Iris pigment epithelial cell (primary cell): ENCODE data around the gene CELF2.

ENCODE experiments used
- DNase-seq: peaks from one replicate; pipeline ENCODE4 v3.0.0-alpha.2; 2011; ENCODE audit warnings: low read depth

Gene CELF2

GRCh38 chr10:11135709-11136108, 118.0 kb downstream of the CELF2 start:
- no peak for DNase-seq

GRCh38 chr10:11138314-11139033, 120.8 kb downstream of the CELF2 start:
- DNase-seq, result no peak

- DNase-seq, result no peak
Observed at GRCh38 chr10:11140963-11141362, 123.3 kb downstream of the CELF2 start.

GRCh38 chr10:11141571-11142091, 124.0 kb downstream of the CELF2 start:
- no peak for DNase-seq

- no peak for DNase-seq
Observed at GRCh38 chr10:11142777-11143176, 125.1 kb downstream of the CELF2 start.

- DNase-seq, result no peak
Observed at GRCh38 chr10:11143242-11143641, 125.6 kb downstream of the CELF2 start.

GRCh38 chr10:11144626-11145494, 127.2 kb downstream of the CELF2 start:
- no peak for DNase-seq

GRCh38 chr10:11145495-11145855, 127.8 kb downstream of the CELF2 start:
- DNase-seq, result no peak

- peak; percentile 3 for DNase-seq
Observed at GRCh38 chr10:11146402-11147171, 128.9 kb downstream of the CELF2 start.

- DNase-seq, result no peak
Observed at GRCh38 chr10:11147722-11148121, 130.1 kb downstream of the CELF2 start.

- no peak for DNase-seq
Observed at GRCh38 chr10:11148142-11149028, 130.7 kb downstream of the CELF2 start.

GRCh38 chr10:11149807-11150141, 132.1 kb downstream of the CELF2 start:
- no peak for DNase-seq

GRCh38 chr10:11150231-11150731, 132.6 kb downstream of the CELF2 start:
- no peak for DNase-seq

- no peak for DNase-seq
Observed at GRCh38 chr10:11150879-11151415, 133.3 kb downstream of the CELF2 start.

- no peak for DNase-seq
Observed at GRCh38 chr10:11152801-11153200, 135.1 kb downstream of the CELF2 start.

GRCh38 chr10:11153245-11153644, 135.6 kb downstream of the CELF2 start:
- no peak for DNase-seq

GRCh38 chr10:11153766-11154165, 136.1 kb downstream of the CELF2 start:
- DNase-seq, result no peak

- DNase-seq, result no peak
Observed at GRCh38 chr10:11154333-11154732, 136.7 kb downstream of the CELF2 start.

- DNase-seq, result no peak
Observed at GRCh38 chr10:11154849-11155498, 137.3 kb downstream of the CELF2 start.

GRCh38 chr10:11156480-11156879, 138.8 kb downstream of the CELF2 start:
- DNase-seq, result no peak
